CD4-positive, alpha-beta T cell treated with Interleukin-17A for 1 hour (primary cell): ENCODE results near the gene KRTAP1-5.
"Not testable (repeated sequence)": the region's sequence is repeated elsewhere in the genome, so short reads cannot be mapped to it uniquely, and the experiment has no call there.

ENCODE experiments used
- DNase-seq: peaks from one replicate; pipeline ENCODE4 v3.0.0-alpha.2; 2020

Gene KRTAP1-5

DNA sequence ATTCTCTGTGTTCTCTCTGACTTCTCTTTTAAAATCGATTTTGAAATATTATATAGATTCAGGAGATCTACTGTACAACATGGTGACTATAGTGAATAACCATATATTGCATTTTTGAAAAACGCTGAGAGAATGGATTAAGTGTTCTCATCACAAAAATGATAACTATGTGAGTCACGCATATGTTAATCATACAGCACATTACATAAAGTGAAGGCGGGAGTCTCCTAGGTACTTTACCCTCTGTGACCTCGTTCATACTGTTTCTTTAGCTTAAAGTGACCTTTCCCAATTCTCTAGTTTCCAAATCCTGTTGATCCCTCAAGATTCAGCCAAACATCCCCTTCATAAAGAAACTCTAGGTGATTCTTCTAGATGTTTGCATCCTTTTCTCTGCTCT, 24.2 kb downstream of the KRTAP1-5 start:
- no peak for DNase-seq

- DNase-seq, result no peak
These were observed 25.2 kb downstream of the KRTAP1-5 start for GRCh38 chr17:41001795-41002194.

DNA sequence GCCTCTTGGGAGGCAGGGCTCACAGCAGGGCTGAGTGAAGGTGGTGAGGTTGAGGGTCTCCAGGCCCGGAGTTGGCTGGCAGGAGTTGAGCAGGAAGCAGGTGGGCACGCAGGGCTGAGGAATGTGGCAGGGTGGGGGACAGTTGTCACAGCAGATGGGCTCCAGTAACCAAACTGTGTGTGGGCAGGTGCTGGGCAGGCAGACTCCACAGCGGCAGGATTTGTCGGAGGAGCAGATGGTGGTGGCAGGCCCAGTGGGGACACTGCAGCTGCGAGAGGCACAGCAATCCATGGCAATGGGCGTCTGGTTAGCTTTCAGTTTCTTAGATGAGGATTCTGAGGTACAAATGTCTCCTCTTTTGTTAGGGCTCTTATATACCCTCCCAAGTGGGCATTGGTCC, 27.4 kb downstream of the KRTAP1-5 start, which contains the start of gene KRTAP3-2:
Gene KRTAP3-2, minus strand, starts transcription at position 344 of the 400 bp plus-strand sequence. Its CDS starts 53 bp downstream, at position 291.
- not testable (repeated sequence) for DNase-seq

GRCh38 chr17:40997361-40997760, 29.6 kb downstream of the KRTAP1-5 start:
- DNase-seq, result no peak

- no peak for DNase-seq
These were observed 30.2 kb downstream of the KRTAP1-5 start for GRCh38 chr17:40996829-40997228.

DNA sequence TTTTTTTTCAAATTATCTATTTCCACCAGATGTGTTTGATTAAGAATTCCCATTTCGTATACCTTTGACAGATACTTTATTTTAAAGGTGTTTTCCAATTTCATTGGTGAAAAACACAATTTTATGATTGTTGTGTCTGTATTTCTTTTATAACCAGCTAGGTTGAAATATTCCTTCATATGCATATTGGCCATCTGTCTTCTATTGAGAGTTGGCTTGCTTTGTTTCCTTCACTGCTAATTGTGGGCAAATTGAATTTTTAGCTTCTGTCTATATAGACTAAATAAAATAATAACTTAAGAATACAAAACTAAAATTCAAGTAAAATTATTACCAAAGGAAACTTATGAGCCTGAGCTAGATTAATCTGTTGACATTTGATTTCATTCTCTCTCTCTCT, 31.9 kb downstream of the KRTAP1-5 start:
- DNase-seq, result no peak

GRCh38 chr17:40993839-40994238, 33.2 kb downstream of the KRTAP1-5 start, which contains the start of gene KRTAP3-3:
Gene KRTAP3-3, minus strand, starts transcription at chr17:40994164. Its CDS starts 67 bp downstream, at chr17:40994097.
- no peak for DNase-seq

DNA sequence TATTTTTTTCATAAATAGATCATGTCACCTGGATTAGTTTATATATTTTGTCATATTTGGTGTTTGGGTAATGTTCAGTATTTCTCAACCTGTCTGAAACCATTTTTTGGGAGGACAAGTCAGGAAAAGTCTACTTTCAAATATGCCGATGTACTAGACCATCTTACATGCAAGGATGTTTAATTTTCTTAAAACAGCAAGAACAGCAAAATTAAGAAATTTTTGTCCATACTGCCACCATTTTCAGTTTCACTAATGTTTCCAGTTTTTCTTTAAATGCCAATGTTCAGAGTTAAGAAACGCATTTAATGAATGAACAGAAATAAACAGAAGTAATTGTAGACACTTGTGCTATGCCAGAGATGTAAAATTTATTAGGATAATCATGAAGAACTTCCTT, 33.9 kb downstream of the KRTAP1-5 start:
- DNase-seq, result no peak

- no peak for DNase-seq
These were observed 34.3 kb downstream of the KRTAP1-5 start for GRCh38 chr17:40992666-40993065.

DNA sequence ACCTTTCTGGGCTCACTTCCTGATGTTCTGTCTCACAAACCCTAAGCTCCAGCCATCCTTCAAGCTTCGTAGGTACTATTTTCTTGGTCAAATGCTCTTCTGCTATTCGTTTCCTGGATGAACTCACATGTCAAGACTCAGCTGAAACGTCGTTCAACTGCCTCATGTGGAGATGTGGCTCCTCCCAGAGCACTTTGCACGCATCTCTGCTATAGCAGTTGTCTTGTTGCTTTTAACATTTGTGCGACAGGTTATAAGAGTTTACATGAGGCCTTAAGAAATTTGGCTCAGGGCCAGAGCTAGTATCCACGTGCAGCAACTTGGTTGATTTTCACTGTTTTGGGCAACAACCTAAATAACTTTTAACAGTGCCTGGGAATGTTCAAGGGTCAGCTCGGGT, 40.1 kb downstream of the KRTAP1-5 start:
- no peak for DNase-seq

DNA sequence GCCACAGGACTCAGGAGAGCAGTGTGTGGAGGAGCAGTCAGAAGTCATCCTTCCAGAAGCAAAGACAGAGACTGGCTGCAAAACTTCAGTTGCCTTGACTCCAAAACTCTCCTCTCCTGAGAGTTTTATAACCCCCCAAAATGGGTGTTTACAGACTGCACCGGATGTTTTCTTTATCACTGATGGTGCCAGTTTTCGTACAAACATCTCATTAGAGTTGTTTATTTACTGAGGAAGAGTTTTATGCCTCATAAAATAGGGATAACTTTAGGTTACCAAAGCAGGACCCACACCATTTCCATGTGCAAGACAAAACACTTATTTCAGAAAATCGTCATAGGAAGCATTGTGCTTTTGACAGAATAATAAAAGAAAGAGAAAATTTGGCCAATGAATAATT, 42.8 kb downstream of the KRTAP1-5 start, which contains the start of gene KRT40:
Gene KRT40, minus strand, starts transcription at position 101 of the 400 bp plus-strand sequence. Its CDS starts 53 bp downstream, at position 48.
- no peak for DNase-seq

- no peak for DNase-seq
These were observed 45.9 kb downstream of the KRTAP1-5 start for GRCh38 chr17:40981115-40981514.

- DNase-seq, result no peak
These were observed 46.4 kb downstream of the KRTAP1-5 start for GRCh38 chr17:40980596-40980995.

DNA sequence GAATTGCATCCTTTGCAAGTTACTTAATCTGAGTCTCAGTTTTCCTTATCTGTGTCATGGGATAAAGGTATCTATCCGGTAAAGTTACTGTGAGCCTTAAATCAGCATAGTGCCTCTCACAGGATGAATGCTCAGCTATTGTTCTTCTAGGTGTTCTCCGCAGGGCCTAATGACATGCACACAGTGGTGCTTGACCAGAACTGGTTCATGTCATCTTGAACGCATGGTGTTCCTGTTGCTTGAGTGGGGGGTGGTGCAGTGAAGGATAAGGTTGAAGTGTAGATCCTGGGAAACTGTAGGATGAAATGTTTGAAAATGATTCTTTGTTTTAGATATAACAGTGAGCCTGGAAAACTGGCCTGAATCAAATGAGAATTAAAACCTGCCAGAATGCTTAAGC, 46.9 kb downstream of the KRTAP1-5 start:
- DNase-seq, result no peak

DNA sequence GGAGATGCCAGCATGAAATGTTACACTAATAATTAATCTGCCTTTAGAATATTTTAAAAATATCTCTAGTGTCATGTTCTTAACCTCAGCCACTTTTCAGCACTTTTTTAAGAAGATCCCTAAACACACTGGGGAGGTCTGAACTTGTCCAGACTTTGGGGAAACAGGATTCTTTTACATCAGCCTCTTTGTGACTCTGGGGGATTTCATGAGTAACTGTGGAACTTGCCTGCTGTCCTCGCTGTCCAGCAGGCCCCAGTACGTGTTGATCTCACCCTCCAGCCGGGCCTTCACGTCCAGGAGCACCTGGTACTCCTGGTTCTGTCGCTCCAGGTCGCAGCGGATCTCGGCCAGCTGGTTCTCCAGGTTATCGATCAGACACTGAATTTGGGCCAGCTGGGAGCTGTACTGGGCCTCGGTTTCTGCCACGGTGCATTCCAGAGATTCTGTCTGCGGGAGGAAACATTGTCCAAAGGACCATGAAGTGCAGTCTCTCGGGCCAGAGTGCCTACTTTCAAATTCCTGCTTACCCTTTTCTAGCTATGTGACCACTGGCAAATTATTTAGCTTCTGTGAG, 48.3 kb downstream of the KRTAP1-5 start:
- no peak for DNase-seq
